ENCODE results near the gene GJB5. TPM values are rescaled to one million over a fixed set of nuclear protein-coding genes. Genes with fewer than 3 reads are reported as not detected.

Gene GJB5
- polyA plus RNA-seq, 1 donor from 2014 or later: not detected

DNA sequence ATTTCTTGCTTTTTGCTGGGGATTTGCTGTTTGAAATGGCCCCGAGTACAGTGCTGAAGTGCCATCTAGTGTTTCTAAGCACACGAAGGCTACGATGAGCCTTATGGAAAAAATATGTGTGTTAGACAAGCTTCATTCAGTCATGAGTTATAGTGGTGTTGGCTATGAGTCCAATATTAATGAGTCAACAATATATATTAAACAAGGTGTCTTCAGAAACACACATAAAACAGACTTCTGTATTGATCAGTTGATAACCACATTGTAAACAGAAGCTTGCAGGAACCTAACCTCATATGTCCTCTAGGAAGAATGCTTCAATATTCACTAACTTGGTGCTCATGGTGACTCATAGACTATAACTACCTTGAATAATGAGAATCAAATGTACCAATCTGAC, 1.7 kb upstream of the GJB5 start:
- no peaks in the 10 kb centered on the region for H3K36me3 ChIP-seq (ENCODE audit: insufficient read depth, low read length)
- no peaks in the 10 kb centered on the region for H3K9me3 ChIP-seq (ENCODE audit: low read length)
- H3K27ac ChIP-seq (ENCODE audit: low read length): no peak overlapping the region
- H3K4me3 ChIP-seq (ENCODE audit: low read length): no peak overlapping the region
- H3F3A ChIP-seq (ENCODE audit: insufficient read depth, low read length, poor library complexity, severe bottlenecking): no peaks in the 10 kb centered on the region
- H3K9ac ChIP-seq (ENCODE audit: low read length): no peak overlapping the region
- no peaks in the 10 kb centered on the region for H4K20me1 ChIP-seq (ENCODE audit: insufficient read depth)
- no peak overlapping the region for H3K4me2 ChIP-seq (ENCODE audit: low read length)
- H3K27me3 ChIP-seq (ENCODE audit: insufficient read depth, low read depth, low read length): no peaks in the 10 kb centered on the region
- H2AFZ ChIP-seq (ENCODE audit: low read depth, low read length): no peak overlapping the region
- no peaks in the 10 kb centered on the region for H3K9me2 ChIP-seq (ENCODE audit: insufficient read depth, low read length)
- TF ChIP-seq EP300 (conservative IDR thresholded peaks at IDR 0.05; ENCODE audit: poor library complexity, severe bottlenecking): no peak
- no peak for TF ChIP-seq POLR2AphosphoS5 (IDR thresholded peaks at IDR 0.05)
- TF ChIP-seq RAD21 (conservative IDR thresholded peaks at IDR 0.05): peak; percentile 26
- no peak for TF ChIP-seq MXI1 (conservative IDR thresholded peaks at IDR 0.05; ENCODE audit: poor library complexity, severe bottlenecking)
- no peaks in the 10 kb centered on the region for H3K79me2 ChIP-seq (replicated peaks; ENCODE audit: insufficient read depth, low read length)

DNA sequence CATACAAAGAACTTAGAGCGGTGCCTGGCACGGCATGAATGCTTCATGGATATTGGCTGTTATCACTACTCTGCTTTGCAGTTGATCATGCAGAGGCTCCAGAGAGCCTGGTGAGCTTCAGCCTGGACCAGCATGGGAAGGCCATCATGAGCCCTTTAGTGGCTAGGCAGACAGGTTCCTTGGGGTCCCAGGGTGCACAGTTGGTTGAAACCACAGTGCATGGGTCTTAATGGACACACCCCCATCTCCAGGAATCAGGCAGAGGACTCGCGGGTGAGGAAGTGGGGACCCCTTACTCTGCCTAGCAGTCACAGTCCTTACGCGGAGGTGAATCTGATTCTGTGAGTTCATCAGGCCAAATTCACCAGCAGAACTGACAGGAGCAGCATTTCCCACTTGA, 1.1 kb downstream of the GJB5 start:
- H3K27ac ChIP-seq (ENCODE audit: low read length): no peak overlapping the region
- H3K9me3 ChIP-seq (ENCODE audit: low read length): no peaks in the 10 kb centered on the region
- no peaks in the 10 kb centered on the region for H3K27me3 ChIP-seq (ENCODE audit: insufficient read depth, low read depth, low read length)
- H4K20me1 ChIP-seq (ENCODE audit: insufficient read depth): no peaks in the 10 kb centered on the region
- no peak overlapping the region for H2AFZ ChIP-seq (ENCODE audit: low read depth, low read length)
- no peaks in the 10 kb centered on the region for H3K9me2 ChIP-seq (ENCODE audit: insufficient read depth, low read length)
- H3K79me2 ChIP-seq (replicated peaks; ENCODE audit: insufficient read depth, low read length): no peaks in the 10 kb centered on the region
- H3K36me3 ChIP-seq (ENCODE audit: insufficient read depth, low read length): no peaks in the 10 kb centered on the region
- H3F3A ChIP-seq (ENCODE audit: insufficient read depth, low read length, poor library complexity, severe bottlenecking): no peaks in the 10 kb centered on the region
- no peak overlapping the region for H3K4me3 ChIP-seq (ENCODE audit: low read length)
- H3K4me2 ChIP-seq (ENCODE audit: low read length): no peak overlapping the region
- TF ChIP-seq EP300 (conservative IDR thresholded peaks at IDR 0.05; ENCODE audit: poor library complexity, severe bottlenecking) (no peak), POLR2AphosphoS5 (IDR thresholded peaks at IDR 0.05) (no peak), EZH2 (IDR thresholded peaks at IDR 0.05; ENCODE audit: borderline replicate concordance, insufficient read depth, low read length, poor library complexity, severe bottlenecking) (no peak), RAD21 (conservative IDR thresholded peaks at IDR 0.05) (no peak), CTCF (IDR thresholded peaks at IDR 0.05; ENCODE audit: poor library complexity, severe bottlenecking) (no peak), TAF1 (IDR thresholded peaks at IDR 0.05; ENCODE audit: low read depth) (no peak), SMC3 (conservative IDR thresholded peaks at IDR 0.05; ENCODE audit: poor library complexity) (no peak)
- H3K9ac ChIP-seq (ENCODE audit: low read length): no peak overlapping the region

DNA sequence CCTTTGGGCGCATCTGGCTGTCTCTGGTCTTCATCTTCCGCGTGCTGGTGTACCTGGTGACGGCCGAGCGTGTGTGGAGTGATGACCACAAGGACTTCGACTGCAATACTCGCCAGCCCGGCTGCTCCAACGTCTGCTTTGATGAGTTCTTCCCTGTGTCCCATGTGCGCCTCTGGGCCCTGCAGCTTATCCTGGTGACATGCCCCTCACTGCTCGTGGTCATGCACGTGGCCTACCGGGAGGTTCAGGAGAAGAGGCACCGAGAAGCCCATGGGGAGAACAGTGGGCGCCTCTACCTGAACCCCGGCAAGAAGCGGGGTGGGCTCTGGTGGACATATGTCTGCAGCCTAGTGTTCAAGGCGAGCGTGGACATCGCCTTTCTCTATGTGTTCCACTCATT, 2.5 kb downstream of the GJB5 start:
- Histone ChIP-seq H3K79me2 (replicated peaks; ENCODE audit: insufficient read depth, low read length) (no peaks in the 10 kb centered on the region), H3K9ac (ENCODE audit: low read length) (no peak overlapping the region), H2AFZ (ENCODE audit: low read depth, low read length) (no peak overlapping the region), H3K36me3 (ENCODE audit: insufficient read depth, low read length) (no peaks in the 10 kb centered on the region), H3K27me3 (ENCODE audit: insufficient read depth, low read depth, low read length) (no peaks in the 10 kb centered on the region), H3F3A (ENCODE audit: insufficient read depth, low read length, poor library complexity, severe bottlenecking) (no peaks in the 10 kb centered on the region), H3K9me2 (ENCODE audit: insufficient read depth, low read length) (no peaks in the 10 kb centered on the region), H3K4me2 (ENCODE audit: low read length) (no peak overlapping the region), H3K27ac (ENCODE audit: low read length) (no peak overlapping the region), H3K4me3 (ENCODE audit: low read length) (no peak overlapping the region), H4K20me1 (ENCODE audit: insufficient read depth) (no peaks in the 10 kb centered on the region), H3K9me3 (ENCODE audit: low read length) (no peaks in the 10 kb centered on the region)
- TF ChIP-seq MXI1 (conservative IDR thresholded peaks at IDR 0.05; ENCODE audit: poor library complexity, severe bottlenecking) (no peak), EZH2 (IDR thresholded peaks at IDR 0.05; ENCODE audit: borderline replicate concordance, insufficient read depth, low read length, poor library complexity, severe bottlenecking) (no peak), EP300 (conservative IDR thresholded peaks at IDR 0.05; ENCODE audit: poor library complexity, severe bottlenecking) (no peak), REST (IDR thresholded peaks at IDR 0.05; ENCODE audit: borderline replicate concordance) (no peak), RAD21 (conservative IDR thresholded peaks at IDR 0.05) (no peak), TAF1 (IDR thresholded peaks at IDR 0.05; ENCODE audit: low read depth) (no peak), POLR2AphosphoS5 (IDR thresholded peaks at IDR 0.05) (no peak), SMC3 (conservative IDR thresholded peaks at IDR 0.05; ENCODE audit: poor library complexity) (no peak), CTCF (IDR thresholded peaks at IDR 0.05; ENCODE audit: poor library complexity, severe bottlenecking) (no peak)

All from neural cell (in vitro differentiated cells).